ENCODE data around the gene CYP46A1.
A peak's percentile ranks its signal among the peaks of the same experiment; 100 is the strongest.
"Not testable (repeated sequence)": the region's sequence is repeated elsewhere in the genome, so short reads cannot be mapped to it uniquely, and the experiment has no call there.

CYP46A1 gene

GRCh38 chr14:99759546-99759925 lies 75.4 kb downstream of the CYP46A1 start:
- DNase-seq: no peak

GRCh38 chr14:99760817-99761216 lies 76.7 kb downstream of the CYP46A1 start:
- DNase-seq: no peak

- DNase-seq: not testable (repeated sequence)
These were observed 78.8 kb downstream of the CYP46A1 start for GRCh38 chr14:99762911-99763310.

- no peak for DNase-seq
These were observed 79.6 kb downstream of the CYP46A1 start for GRCh38 chr14:99763527-99764221.

GRCh38 chr14:99764222-99764706 lies 80.2 kb downstream of the CYP46A1 start:
- DNase-seq: no peak

- no peak for DNase-seq
These were observed 84.3 kb downstream of the CYP46A1 start for GRCh38 chr14:99768381-99768780.

- no peak for DNase-seq
These were observed 85.0 kb downstream of the CYP46A1 start for GRCh38 chr14:99769123-99769522.

- no peak for DNase-seq
These were observed 85.7 kb downstream of the CYP46A1 start for GRCh38 chr14:99769799-99770198.

GRCh38 chr14:99772371-99773283 lies 88.5 kb downstream of the CYP46A1 start:
- DNase-seq: no peak

GRCh38 chr14:99773521-99774497 lies 89.7 kb downstream of the CYP46A1 start:
- no peak for DNase-seq

- peak; percentile 9 to 27 for DNase-seq
These were observed 90.6 kb downstream of the CYP46A1 start for GRCh38 chr14:99774556-99775307.

- DNase-seq: no peak
These were observed 91.3 kb downstream of the CYP46A1 start for GRCh38 chr14:99775351-99775750.

All from inflammatory macrophage (primary cell).